Subcutaneous abdominal adipose tissue (tissue), 5 donors: ENCODE results near the gene CCP110.

Experiments used
- H3K27ac ChIP-seq: one replicate; pipeline ENCODE4 v1.7.0; 2013; ENCODE audit warnings: low read depth, mild to moderate bottlenecking, inconsistent platforms, low read length, moderate library complexity
- H3K27me3 ChIP-seq, 5 donors: one replicate each; pipeline ENCODE4 v1.7.0; 2013; ENCODE audit warnings: low read length in 5 of 5, inconsistent platforms in 1 of 5; ENCODE audit not compliant: control insufficient read depth in 5 of 5, insufficient read depth in 4 of 5
- H3K36me3 ChIP-seq, 5 donors: one replicate each; pipeline ENCODE4 v1.7.0; 2013; ENCODE audit warnings: low read length in 5 of 5; ENCODE audit not compliant: control insufficient read depth in 5 of 5, insufficient read depth in 5 of 5
- H3K4me1 ChIP-seq, 5 donors: one replicate each; pipeline ENCODE4 v1.7.0; 2013; ENCODE audit warnings: low read length in 5 of 5, mild to moderate bottlenecking in 3 of 5, moderate library complexity in 1 of 5; ENCODE audit not compliant: control insufficient read depth in 5 of 5, insufficient read depth in 5 of 5
- H3K4me3 ChIP-seq, 5 donors: one replicate each; pipeline ENCODE4 v1.7.0; 2013; ENCODE audit warnings: low read length in 5 of 5, low read depth in 1 of 5
- H3K9ac ChIP-seq, 5 donors: one replicate each; pipeline ENCODE4 v1.7.0; 2013; ENCODE audit warnings: low read length in 5 of 5, mild to moderate bottlenecking in 4 of 5, moderate library complexity in 3 of 5
- H3K9me3 ChIP-seq, 5 donors: one replicate each; pipeline ENCODE4 v1.7.0; 2013; ENCODE audit warnings: low read length in 5 of 5; ENCODE audit not compliant: control insufficient read depth in 5 of 5
- donor health status: healthy.
- donor health status: healthy.
- donor health status: healthy.
- donor health status: healthy.
- donor health status: healthy.

CCP110 gene

DNA sequence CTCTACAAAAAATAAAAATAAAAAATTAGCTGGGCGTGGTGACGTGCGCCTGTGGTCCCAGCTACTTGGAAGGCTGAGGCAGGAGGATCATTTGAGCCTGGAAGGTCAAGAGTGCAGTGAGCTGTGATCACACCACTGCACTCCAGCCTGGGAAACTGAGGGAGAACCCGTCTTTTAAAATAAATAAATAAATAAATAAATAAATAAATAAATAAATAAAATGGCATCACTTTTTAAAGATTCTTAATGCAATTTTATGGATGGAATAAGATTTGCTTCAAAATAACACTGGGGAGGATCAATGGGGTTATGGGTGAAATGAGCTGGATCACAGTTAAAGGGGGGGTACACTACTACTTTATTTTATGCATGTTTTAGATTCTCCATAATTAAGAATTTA, 16.8 kb upstream of the CCP110 start:
- Histone ChIP-seq H3K4me3 (no peak overlapping the region), H3K9me3 (no peaks in the 10 kb centered on the region), H3K27ac (no peak overlapping the region), H3K27me3 (no peaks in the 10 kb centered on the region), H3K4me1 (peaks cover 0 to 16% (median 10%) of the 10 kb centered on the region in 5 donors), H3K36me3 (peaks cover 29 to 62% (median 36%) of the 10 kb centered on the region in 5 donors), H3K9ac (no peak overlapping the region)

GRCh38 chr16:19507867-19508266, 15.9 kb upstream of the CCP110 start:
- Histone ChIP-seq H3K36me3 (peaks cover 27 to 53% (median 31%) of the 10 kb centered on the region in 5 donors), H3K9ac (no peak overlapping the region), H3K4me3 (no peak overlapping the region), H3K9me3 (no peaks in the 10 kb centered on the region), H3K27me3 (no peaks in the 10 kb centered on the region), H3K27ac (peak overlapping the region; percentile 81), H3K4me1 (peaks cover 0 to 16% (median 10%) of the 10 kb centered on the region in 5 donors)

GRCh38 chr16:19512297-19512696, 11.4 kb upstream of the CCP110 start:
- Histone ChIP-seq H3K4me1 (peaks cover 0 to 25% (median 19%) of the 10 kb centered on the region in 5 donors), H3K36me3 (peaks cover 9 to 40% (median 26%) of the 10 kb centered on the region in 5 donors), H3K27ac (no peak overlapping the region), H3K9ac (no peak overlapping the region), H3K9me3 (no peaks in the 10 kb centered on the region), H3K4me3 (no peak overlapping the region), H3K27me3 (no peaks in the 10 kb centered on the region)

DNA sequence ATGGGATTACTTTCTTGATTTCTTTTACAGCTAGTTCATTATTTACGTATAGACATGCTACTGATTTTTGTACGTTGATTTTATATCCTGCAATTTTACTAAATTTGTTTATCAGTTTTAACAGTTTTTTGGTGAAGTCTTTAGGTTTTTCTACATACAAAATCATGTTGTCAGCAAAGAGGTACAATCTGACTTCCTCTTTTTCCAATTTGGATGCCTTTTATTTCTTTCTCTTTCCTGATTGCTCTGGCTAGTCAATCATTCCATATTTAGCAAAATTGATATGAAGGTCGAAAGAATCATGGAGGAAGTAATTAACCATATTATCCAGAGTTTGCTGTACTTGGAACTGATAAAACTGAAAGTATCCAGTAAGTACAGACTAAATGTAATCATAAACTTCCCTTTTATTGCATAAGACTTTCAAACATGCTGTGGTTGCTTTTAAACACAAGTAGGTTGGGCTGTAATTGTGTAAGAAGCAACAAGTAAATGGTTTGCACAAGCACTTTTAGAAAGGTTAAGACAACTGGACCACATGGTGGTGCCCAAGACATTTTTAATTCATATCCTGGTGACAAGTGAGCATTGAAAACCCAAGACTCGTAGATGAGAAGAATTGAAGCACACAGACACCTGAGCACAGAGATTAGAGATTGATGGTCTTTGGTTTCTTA, 10.2 kb upstream of the CCP110 start:
- Histone ChIP-seq H3K4me3 (no peak overlapping the region), H3K4me1 (peaks cover 0 to 18% (median 12%) of the 10 kb centered on the region in 5 donors), H3K9me3 (no peaks in the 10 kb centered on the region), H3K27ac (peak overlapping the region; percentile 33), H3K9ac (no peak overlapping the region), H3K36me3 (peaks cover 6 to 35% (median 23%) of the 10 kb centered on the region in 5 donors), H3K27me3 (no peaks in the 10 kb centered on the region)

GRCh38 chr16:19515757-19516156, 8.0 kb upstream of the CCP110 start:
- no peaks in the 10 kb centered on the region for H3K9me3 ChIP-seq
- H3K4me3 ChIP-seq = no peak overlapping the region
- peaks cover 0 to 28% (median 18%) of the 10 kb centered on the region in 5 donors for H3K4me1 ChIP-seq
- H3K36me3 ChIP-seq = peaks cover 6 to 27% (median 17%) of the 10 kb centered on the region in 5 donors
- H3K27ac ChIP-seq = no peak overlapping the region
- no peaks in the 10 kb centered on the region for H3K27me3 ChIP-seq
- no peak overlapping the region for H3K9ac ChIP-seq

GRCh38 chr16:19517424-19518089, 6.2 kb upstream of the CCP110 start:
- no peaks in the 10 kb centered on the region for H3K27me3 ChIP-seq
- H3K4me1 ChIP-seq = peaks cover 0 to 43% (median 32%) of the 10 kb centered on the region in 5 donors
- H3K9ac ChIP-seq = peak overlapping the region in 1 of 5 donors; percentile 4
- no peak overlapping the region for H3K27ac ChIP-seq
- no peak overlapping the region for H3K4me3 ChIP-seq
- H3K9me3 ChIP-seq = no peaks in the 10 kb centered on the region
- H3K36me3 ChIP-seq = peaks cover 6 to 27% (median 17%) of the 10 kb centered on the region in 5 donors

DNA sequence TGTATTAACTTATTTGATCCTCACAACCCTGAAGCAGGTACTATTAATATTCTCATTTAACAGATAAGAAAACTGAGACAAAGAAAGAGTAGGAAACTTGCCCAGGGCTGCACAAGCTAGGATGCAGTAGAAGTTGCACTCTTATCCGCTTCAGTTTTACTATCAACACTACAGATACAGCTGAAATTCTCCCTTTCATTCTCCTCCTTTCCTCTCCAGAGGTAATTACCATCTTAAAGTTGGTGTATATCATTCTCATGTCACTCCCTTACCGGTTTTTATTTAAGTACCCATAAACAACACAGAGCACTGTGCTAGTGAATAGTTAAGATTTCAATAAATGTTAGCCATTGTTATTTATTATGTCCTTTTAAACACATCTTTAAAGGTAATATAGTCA, 5.4 kb upstream of the CCP110 start:
- Histone ChIP-seq H3K4me1 (peaks cover 0 to 45% (median 32%) of the 10 kb centered on the region in 5 donors), H3K9ac (no peak overlapping the region), H3K4me3 (no peak overlapping the region), H3K36me3 (peaks cover 6 to 22% (median 17%) of the 10 kb centered on the region in 5 donors), H3K27ac (no peak overlapping the region), H3K27me3 (no peaks in the 10 kb centered on the region), H3K9me3 (no peaks in the 10 kb centered on the region)

DNA sequence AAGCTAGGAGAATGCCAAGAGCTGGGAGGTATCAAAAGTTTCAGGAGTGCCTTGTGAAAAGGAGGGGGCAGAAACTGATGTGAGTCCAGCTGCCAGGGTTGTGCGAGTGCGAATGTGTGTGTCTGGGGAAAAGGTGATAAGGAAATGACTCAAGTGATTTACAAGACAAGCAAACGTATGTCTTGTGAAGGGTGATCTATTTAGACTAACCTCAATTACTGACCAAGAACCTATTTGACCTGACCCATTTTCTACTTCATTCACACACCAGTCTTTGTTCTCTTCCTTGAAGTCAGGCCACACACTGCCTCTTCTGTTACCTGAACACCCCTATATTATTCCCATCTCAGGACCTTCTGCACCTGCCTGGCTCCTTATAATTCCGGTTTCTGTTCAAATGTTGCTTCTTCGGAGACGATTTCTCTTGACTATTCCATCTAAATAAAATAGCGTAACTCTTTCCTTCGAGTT, 2.8 kb upstream of the CCP110 start:
- Histone ChIP-seq H3K27ac (peak overlapping the region; percentile 96), H3K36me3 (peaks cover under 1 to 13% (median 11%) of the 10 kb centered on the region in 5 donors), H3K4me1 (peaks cover 0 to 60% (median 45%) of the 10 kb centered on the region in 5 donors), H3K4me3 (peak overlapping the region; percentile 87 to 97 (median 90)), H3K9ac (peak overlapping the region; percentile 84 to 96 (median 92)), H3K27me3 (no peaks in the 10 kb centered on the region), H3K9me3 (no peaks in the 10 kb centered on the region)

GRCh38 chr16:19521471-19522396, 2.0 kb upstream of the CCP110 start, which contains the start of gene GDE1:
GDE1 (minus strand) TSS chr16:19522098; CDS start chr16:19521964, 134 bp downstream.
- Histone ChIP-seq H3K4me3 (peak within 1 kb of the TSS; percentile 87 to 97 (median 90)), H3K27me3 (no peaks in the 10 kb centered on the region), H3K27ac (peak within 1 kb of the TSS; percentile 96), H3K4me1 (peaks cover 0 to 59% (median 42%) of the 10 kb centered on the region in 5 donors), H3K9me3 (no peaks in the 10 kb centered on the region), H3K36me3 (peaks cover 0 to 4% (median 2%) of the 10 kb centered on the region in 5 donors), H3K9ac (peak within 1 kb of the TSS; percentile 84 to 96 (median 92))
